HG03432 (cell line): Measurements from ENCODE around the gene TMEM266.

Experiments
- ATAC-seq: cut with Tn5 transposase; IDR thresholded peaks from one replicate; pipeline ENCODE4 v1.9.1; 2021; ENCODE audit warnings: mild to moderate bottlenecking, moderate library complexity; ENCODE audit not compliant: unreplicated experiment

Gene TMEM266

DNA sequence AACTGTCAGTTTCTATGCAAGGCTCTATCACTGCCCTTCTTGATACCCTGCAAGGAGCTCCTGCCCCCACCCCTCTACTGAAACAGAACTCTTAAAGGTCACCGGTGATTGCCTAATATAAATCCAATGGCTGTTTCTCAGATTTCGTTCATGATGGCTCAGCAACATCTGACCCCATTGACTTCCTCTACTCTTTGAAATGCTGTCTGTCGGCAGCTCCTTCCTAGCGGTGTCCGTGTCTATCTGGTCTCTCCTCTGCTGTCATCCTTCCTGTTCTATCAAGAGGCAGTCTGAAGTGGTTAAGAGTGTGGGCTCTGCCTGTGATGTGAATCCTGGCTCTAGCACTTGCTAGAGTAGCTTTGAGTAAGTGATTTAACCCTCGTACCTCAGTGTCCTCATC is 5.5 kb downstream of the TMEM266 start:
- no peak for ATAC-seq

DNA sequence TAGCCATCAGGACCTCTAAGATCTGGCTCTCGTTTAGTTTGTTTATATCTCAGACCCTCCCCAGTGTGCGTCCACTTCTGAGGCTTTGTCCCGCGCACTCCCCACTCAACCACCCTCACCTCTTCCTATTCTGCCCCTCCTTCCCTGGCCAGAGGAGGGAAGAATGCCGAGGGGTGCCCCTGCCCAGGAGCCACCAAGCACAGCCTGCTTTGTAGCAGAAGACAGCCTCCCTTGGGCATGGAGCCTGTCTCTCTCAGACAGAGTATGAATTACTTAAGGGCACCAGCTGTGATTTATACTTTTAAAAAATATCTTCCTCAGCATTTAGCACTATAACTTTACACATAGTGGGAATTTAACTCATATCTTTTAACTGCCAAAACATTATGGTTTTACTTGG is 6.0 kb downstream of the TMEM266 start:
- no peak for ATAC-seq

DNA sequence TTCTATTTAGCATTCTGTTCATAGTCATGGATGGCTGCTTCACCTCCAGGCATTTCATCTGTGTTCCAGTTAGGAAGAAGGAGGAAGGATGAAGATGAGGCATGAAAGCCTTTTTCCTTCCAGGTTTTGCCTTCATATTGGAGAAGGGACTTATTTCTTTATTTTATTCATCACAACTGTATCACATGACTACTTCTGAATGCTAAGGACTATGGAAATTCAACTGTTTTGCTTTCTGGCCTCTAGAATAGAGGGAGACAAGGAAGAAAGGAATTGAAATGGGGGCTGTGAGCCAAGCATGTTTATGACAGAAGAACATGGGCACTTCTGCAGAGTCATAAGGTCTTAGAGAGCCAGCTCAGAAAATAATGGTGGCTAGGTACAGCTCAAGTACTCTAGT is 10.4 kb downstream of the TMEM266 start:
- no peak for ATAC-seq

DNA sequence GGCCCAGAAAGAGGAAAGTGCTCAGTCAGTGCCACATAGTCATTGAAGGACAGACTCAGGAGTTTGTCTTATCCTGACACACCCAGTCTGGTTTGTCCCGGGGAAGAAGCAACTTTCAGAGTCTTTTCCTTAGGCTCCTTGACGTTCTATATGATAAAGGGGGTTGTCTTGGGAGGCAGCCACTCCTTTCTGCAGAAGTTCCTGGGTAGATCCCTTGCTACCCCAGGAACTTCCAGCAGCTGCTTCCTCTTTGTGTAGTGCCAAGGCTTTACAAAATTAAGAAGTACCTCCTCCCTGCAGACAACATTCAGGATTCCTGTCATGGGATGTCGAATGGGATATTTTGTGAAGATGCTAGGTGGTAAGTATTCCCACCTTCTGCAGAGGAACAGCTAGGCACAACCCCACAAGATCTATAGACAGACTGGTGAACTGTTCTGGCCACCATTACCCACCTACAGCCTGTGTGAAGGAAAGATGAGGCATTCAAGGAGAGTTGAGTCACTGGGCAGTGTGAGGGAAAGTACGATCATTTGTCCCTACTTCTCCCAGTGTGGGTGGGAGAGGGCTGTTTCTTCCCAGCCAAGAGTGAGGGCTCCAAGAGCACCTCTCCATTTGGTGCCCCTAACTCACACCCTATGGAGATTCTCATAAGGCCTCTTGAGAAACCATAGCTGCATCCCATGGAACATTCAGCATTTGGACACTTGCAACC is 11.3 kb downstream of the TMEM266 start:
- ATAC-seq = no peak

DNA sequence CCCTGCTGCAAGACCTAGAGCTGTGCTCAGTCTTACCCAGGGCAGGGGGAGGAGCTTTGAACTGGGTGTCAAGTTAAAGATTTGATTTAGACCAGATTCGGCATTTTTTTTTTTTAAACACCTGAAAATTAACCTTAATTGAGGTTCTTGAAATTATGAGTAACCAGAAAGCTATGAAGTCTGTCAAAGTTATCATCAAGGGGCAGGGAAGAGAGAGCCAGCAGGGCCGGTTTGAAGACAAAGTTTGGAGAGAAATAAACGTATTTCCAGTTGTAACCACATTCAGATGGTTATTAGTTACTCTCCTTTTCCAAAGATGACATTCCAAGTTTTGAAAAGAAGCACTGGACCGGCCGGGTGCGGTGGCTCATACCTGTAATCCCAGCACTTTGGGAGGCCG is 12.0 kb downstream of the TMEM266 start:
- ATAC-seq = no peak

DNA sequence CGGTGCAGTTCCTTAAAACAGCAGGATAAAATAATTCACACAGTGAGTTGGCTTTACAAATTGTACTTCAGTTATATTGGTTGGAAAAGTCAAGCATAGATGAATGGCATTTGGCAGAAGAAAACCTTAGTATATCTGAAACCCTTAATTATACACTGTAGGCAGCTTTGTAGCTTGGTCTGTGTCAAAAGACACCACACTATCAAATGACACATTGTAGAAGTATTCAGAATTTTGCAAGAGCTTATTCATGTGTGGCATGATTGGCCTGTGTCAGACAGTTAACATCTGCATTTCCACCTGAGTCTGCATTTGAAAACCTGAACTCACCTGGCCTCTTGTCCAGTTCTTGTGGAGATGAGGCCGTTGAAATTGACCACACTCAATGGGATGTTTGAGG is 13.8 kb downstream of the TMEM266 start:
- ATAC-seq = no peak

DNA sequence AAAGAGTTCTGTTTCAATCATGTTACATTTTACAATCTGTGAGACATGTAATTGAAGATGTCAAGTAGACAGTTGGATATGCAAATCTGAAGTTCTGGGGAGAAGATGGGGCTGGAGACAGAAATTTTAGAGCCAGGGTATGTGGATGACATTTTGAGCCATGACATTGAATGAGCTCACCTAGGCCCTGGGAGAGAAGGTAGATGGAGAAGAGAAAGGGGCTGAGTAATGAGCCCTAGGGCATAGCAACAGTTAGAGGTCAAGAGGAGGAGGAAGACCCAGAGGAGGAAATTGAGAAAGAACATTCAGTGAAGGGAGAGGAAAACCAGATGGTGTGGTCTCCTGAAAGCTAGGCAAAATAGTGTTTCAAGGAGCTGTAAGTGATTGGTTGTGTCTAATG is 15.3 kb downstream of the TMEM266 start:
- ATAC-seq = no peak

DNA sequence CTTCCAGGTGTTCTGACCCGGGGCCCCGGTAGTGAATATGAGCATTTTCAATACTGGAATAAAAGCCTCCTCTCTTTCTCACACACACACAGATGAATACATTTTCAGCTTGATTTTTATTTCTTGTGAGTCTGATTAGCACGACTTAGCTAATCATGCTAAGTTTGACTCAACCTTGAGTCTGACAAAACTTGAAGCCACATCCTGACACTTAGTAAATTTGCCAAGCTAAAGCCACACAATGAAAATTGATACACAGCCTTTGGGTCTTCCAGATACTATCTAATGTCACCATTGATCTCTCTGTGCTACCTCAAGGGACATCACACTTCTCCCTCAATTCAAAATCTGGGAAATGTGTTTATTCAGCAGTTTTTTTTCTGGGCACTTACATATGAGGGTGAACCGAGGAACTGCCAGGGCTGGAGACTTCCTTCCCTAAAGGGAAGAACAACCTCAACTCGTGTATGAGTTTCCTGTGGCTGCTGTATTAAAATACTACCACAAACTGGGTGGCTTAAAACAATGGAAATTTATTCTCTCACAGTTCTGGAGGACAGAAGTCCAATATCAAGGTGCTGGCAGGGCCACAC is 18.6 kb downstream of the TMEM266 start:
- ATAC-seq = no peak

DNA sequence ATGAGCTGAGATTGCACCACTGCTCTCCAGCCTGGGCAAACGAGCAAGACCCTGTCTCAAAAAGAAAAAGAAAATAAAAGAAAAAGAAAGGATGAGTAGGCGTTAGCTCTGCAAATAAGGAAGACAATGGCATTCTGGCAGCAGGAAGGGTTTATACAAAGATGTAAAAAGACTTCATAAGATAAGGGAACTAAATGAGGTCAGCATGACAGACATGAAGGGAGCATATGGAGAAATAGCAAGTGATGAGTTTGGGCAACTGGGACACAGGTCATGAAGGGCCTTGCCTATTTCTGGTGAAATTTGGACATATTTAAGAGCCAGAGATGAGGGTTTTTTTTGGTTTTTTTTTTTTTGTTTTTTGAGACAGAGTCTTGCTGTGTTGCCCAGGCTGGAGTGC is 24.5 kb downstream of the TMEM266 start:
- no peak for ATAC-seq

DNA sequence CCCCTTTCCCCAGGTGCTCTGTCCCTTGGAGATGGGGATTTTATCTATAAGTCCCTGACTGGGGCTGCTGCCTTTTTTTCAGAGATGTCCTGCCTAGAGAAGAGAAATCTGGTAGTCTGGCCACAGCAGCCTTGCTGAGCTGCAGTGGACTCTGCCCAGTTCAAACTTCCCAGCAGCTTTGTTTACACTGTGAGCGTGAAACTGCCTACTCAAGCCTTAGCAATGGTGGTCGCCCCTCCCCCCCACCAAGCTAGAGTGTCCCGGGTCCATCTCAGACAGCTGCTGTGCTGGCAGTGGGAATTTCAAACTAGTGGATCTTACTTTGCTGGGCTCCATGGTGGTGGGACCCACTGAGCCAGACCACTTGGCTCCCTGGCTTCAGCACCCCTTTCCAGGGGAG is 38.9 kb downstream of the TMEM266 start:
- no peak for ATAC-seq

DNA sequence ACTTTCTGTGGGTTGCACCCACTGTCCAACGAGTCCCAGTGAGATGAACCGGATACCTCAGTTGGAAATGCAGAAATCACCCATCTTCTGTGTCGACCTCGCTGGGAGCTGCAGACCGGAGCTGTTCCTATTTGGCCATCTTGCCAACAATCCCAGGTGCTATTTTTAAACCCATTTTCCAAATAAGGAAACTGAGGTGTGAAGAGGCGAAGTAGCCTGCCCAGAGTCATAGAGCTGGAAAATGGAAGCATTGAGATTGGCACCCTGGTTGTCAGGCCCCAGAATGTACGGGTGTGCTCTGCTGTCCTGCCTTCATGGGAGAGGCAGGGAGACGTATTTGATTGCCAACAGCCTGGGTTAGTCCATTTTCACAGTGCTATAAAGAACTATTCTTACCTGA is 39.6 kb downstream of the TMEM266 start:
- ATAC-seq = no peak

DNA sequence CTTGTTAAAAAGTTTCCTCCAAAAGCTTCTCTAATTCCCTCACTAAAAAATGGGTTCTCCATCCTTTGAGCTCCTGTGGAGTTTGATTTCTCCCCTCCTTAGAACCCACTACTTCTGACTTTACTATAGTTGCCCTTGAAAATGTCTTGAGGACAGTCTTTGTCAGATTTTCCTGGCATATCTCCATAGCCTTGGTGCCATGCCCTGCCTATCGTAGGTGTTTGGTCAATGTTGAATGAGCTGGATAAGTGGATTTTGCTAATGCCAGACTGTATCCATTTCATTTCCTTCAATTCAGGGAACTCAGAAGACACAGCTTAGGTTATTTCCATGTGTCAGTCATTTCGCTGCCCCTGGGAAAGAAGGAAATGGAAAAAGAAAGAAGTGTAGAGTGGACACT is 40.6 kb downstream of the TMEM266 start:
- no peak for ATAC-seq

DNA sequence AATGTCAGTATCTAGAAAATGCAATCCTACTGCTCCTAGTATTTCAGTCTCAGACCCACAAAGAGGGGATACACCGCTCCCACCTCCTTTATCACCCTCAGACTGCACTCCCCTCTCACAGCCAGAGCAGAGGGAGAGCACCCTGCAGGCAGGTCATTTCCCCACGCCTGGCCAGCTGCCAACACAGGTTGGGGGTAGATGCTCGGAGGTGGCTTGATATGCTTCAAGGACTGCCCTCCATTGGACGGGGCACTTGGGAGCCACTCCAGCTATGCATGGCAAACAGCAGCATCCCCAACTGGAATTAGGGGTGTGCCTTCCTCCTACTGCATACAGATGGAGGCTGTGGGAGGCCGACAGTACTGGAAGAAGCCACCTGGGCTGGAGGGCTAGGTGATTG is 41.9 kb downstream of the TMEM266 start:
- no peak for ATAC-seq

DNA sequence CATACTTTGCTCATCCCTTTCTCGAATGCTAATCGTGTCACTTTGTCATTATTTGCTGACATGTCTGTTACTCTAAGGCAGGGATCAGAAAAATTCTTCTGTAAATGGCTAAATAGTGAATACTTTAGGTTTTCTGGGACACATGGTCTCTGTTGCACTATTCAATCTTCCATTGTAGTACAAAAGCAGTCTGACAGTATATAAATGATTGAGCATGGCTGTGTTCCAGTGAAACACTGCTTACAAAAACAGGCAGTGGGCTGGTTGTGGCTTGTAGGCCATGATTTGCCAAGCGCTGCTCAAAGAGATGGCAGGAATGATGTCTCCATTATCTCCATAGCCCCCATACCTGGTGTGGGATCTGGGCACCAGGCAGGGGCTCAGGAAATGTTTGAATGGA is 45.6 kb downstream of the TMEM266 start:
- no peak for ATAC-seq

DNA sequence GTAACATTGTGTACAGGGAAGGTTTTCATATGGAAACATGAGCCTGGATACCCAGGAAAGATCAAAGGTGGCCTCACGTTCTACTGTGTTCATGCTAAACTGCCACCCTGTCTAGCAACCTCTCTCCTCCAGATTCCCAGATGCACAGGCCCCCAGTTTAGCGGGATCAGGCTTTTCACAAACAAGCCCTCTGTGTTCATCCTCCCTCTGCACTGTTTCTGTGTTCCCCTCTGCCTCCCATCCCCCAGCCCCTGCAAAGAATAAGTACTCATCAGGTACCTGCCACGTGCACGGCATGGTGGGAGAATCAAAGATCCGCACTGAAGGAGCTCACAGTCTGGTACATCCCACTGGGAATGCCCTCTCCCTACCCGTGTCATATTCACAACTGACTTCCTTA is 46.1 kb downstream of the TMEM266 start:
- ATAC-seq = no peak

DNA sequence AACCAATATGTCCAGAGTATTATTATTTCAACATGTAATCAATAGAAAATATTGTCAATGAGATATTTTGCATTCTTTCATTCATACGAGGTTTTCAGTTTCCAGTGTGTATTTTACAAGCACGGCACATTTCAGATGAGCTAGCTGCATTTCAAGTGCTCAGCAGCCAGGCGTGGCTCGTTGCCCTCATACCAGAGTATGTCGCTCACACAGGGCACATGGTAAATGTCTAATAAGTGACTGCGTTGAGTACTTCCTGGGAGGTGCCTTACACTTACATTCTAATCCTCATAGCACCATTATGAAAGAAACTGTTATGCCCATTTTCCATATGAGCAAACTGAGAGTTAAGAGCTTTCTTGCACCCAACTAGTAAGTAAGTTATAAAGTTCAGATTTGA is 47.4 kb downstream of the TMEM266 start:
- no peak for ATAC-seq

DNA sequence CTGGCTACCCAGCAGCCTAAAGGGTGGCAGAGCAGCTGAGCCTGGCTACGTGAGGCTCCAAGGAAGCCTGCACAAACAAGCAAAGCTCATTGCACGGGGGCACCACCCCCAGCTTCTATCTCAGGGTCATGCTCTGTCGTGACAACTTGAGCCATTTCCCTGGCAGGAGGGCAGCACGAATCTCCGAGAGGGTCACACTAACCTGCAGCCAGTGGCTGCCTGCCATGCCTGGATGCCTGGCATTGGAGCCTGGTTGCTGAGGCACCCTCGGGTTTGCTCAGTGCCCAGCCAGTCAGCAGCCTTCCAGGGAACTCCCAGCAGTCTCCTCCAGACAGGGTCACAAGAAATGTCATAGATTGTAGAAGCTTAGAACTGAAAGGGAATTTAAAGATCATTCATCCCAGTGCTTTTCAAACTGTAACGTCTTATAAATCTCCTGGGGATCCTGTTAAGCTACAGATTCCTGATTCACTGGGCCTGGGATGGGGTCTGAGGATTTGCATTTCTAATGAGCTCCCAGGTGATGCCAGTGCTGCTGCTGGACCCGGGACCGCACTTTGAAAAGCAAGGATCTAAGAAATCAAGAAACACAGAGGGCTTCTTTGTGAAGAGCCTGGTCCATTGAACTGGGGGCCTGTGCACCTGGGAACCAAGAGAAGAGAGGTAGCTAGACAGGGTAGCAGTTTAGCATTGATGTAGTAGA is 48.4 kb downstream of the TMEM266 start:
- ATAC-seq = no peak

DNA sequence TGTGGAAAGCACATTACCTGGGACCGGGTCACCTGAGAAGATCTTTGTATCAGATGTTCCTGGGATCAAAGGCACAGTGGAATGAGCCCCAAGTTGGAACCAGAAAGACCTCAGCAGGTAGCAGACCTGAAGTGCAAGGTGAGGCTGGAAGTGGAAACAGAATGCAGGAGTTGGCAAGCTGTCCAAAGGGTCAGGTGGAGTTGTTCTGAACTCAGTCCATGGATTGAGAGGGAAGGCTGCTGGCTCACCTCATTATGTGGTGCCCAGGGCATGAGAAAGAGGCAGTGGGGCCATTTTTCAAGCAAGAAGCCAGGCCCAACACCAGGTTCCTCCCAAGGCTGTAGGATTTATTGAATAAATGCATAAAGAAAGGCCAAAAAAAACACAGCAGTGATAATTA is 49.3 kb downstream of the TMEM266 start:
- no peak for ATAC-seq

DNA sequence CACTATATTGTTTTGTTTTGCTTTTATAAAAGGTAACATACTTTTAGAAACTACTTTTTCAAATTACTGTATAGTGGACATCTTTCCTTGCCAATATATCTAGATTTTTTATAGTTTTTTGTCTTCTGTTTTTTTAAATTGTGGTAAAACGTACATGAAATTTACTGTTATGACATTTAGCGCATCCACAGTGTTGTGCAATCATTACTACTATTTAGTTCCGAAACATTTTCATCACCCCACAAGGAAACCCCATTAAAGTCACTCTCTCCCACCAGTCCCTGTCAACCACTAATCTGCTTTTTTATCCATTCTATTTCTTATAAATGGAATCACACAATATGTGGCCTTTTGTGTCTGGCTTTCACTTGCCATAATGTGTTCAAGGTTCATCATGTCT is 54.8 kb downstream of the TMEM266 start:
- ATAC-seq = no peak

DNA sequence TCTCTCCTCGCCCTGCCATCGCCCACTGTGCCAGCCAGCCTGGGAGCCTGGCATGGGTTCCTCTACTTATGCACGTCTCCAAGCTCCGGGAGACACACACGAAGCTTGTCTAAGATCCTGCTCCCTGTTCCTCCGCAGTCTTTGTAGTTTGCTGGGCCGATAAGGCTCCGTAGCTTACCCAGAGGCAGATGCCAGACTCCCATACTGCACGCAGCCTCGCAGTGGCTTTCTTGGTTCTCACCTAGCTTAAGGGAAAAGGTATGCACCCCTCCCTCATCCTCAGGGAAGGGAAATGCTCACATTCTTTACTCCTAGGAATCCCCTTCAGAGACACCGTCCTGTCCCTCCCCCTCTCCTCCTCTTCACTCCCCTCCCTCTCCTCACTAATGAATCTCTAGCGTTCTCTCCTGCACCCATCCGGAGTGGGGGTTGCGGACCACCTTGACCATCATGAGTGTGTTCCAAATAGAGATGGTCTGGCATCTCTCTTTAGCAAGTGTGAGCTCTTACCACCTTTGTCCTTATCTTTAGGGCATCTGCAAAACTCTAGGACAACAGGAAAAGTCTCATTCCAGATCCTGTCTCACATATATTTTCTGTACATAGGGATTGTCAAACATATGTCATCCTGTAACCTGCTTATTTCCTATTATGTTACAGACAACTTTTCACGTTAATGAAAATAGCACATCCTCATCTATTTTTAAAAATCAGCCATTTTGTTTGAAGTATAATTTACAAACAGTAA is 56.5 kb downstream of the TMEM266 start:
- no peak for ATAC-seq

DNA sequence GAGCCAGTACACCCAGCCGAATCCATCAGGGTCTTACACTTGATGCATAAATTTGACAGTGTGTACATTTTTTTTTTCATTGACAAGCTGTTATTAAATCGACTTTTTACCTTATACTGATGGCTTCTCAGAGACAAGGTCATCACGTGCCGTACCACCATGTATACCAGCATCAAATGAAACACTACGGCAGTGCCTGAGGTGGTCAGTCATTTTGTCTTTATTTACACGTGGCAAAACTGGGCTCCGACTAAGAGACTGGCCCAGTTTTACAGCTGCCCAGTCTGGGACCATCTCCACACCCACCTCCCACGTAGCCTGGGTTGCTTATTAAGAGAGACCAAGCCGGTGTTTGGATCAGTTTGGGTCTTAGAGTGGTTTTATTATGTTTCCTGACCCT is 57.4 kb downstream of the TMEM266 start:
- no peak for ATAC-seq

DNA sequence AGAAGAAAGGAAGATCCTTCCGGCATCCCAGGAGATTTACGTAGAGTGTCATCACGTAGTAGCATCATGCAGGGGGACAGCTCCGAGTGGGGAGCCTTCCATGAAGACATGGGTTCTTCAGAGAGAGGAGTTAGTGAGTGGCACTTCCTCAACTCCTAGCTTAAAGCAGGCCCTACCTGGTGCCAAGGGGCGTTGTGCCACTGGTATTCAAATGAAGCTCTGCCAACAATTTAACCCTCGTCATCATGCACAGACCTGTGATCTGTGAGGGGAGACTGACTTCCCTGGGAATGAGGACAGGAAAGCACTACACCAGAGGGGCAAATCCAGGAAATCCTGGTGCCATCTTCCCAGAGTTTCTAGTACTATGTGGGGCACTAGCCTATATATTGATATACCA is 59.0 kb downstream of the TMEM266 start:
- ATAC-seq = no peak
